ENCODE results near the gene HLA-DPB1. TPM values are rescaled to one million over a fixed set of nuclear protein-coding genes. Genes with fewer than 3 reads are reported as not detected.

The HLA-DPB1 gene
- polyA plus RNA-seq, 2 donors = 8.7 to 39.1 TPM

Other genes with a start within 250 kb of the HLA-DPB1 start
- gene TAP2, start 237.3 kb upstream of the HLA-DPB1 start, polyA plus RNA-seq = 10 to 100 TPM; 19.3 to 40.5 TPM
- 10 to 100 TPM; 63.1 to 66.9 TPM for gene PSMB8, start 231.9 kb upstream of the HLA-DPB1 start, polyA plus RNA-seq
- gene TAP1, start 222.3 kb upstream of the HLA-DPB1 start, polyA plus RNA-seq = 10 to 100 TPM; 29.3 to 34.2 TPM
- gene PSMB9, start 221.8 kb upstream of the HLA-DPB1 start, polyA plus RNA-seq = 10 to 100 TPM; 14.5 to 25.5 TPM
- 1 to 10 TPM; 2.5 to 7.3 TPM for gene HLA-DMB, start 135.0 kb upstream of the HLA-DPB1 start, polyA plus RNA-seq
- 10 to 100 TPM; 11.3 to 14.4 TPM for gene HLA-DMA, start 122.9 kb upstream of the HLA-DPB1 start, polyA plus RNA-seq
- gene BRD2, start 107.4 kb upstream of the HLA-DPB1 start, polyA plus RNA-seq = 10 to 100 TPM; 86.9 to 97.6 TPM
- gene HLA-DOA, start 66.4 kb upstream of the HLA-DPB1 start, polyA plus RNA-seq = 1 to 10 TPM in 1 of 2 donors, under 1 TPM in 1; 0.49 to 1.5 TPM
- 10 to 100 TPM in 1 of 2 donors, 1 to 10 TPM in 1; 7.8 to 27.2 TPM for gene HLA-DPA1, start 2.3 kb upstream of the HLA-DPB1 start, polyA plus RNA-seq
- 1 to 10 TPM in 1 of 2 donors, under 1 TPM in 1; 0.38 to 1.3 TPM for gene COL11A2, start 116.5 kb downstream of the HLA-DPB1 start, polyA plus RNA-seq
- 10 to 100 TPM; 24.4 to 30.0 TPM for gene RXRB, start 124.7 kb downstream of the HLA-DPB1 start, polyA plus RNA-seq
- gene SLC39A7, start 124.9 kb downstream of the HLA-DPB1 start, polyA plus RNA-seq = 10 to 100 TPM; 22.8 to 57.3 TPM
- 10 to 100 TPM; 16.7 to 33.7 TPM for gene HSD17B8, start 128.7 kb downstream of the HLA-DPB1 start, polyA plus RNA-seq
- gene RING1, start 132.5 kb downstream of the HLA-DPB1 start, polyA plus RNA-seq = 10 to 100 TPM; 26.7 to 32.4 TPM
- gene VPS52, start 195.9 kb downstream of the HLA-DPB1 start, polyA plus RNA-seq = 10 to 100 TPM; 44.9 to 48.9 TPM
- 1,000 to 10,000 TPM; 7,154 to 7,464 TPM for gene RPS18, start 196.1 kb downstream of the HLA-DPB1 start, polyA plus RNA-seq
- 10 to 100 TPM; 21.1 to 27.2 TPM for gene B3GALT4, start 201.1 kb downstream of the HLA-DPB1 start, polyA plus RNA-seq
- gene WDR46, start 213.2 kb downstream of the HLA-DPB1 start, polyA plus RNA-seq = 10 to 100 TPM; 38.6 to 44.5 TPM
- 100 to 1,000 TPM; 127 to 293 TPM for gene PFDN6, start 213.6 kb downstream of the HLA-DPB1 start, polyA plus RNA-seq
- 100 to 1,000 TPM in 1 of 2 donors, 10 to 100 TPM in 1; 58.7 to 134 TPM for gene RGL2, start 223.0 kb downstream of the HLA-DPB1 start, polyA plus RNA-seq
- 10 to 100 TPM; 20.1 to 39.8 TPM for gene TAPBP, start 238.1 kb downstream of the HLA-DPB1 start, polyA plus RNA-seq
- 10 to 100 TPM; 10.2 to 11.6 TPM for gene ZBTB22, start 241.8 kb downstream of the HLA-DPB1 start, polyA plus RNA-seq
- 10 to 100 TPM; 27.8 to 28.7 TPM for gene DAXX, start 247.0 kb downstream of the HLA-DPB1 start, polyA plus RNA-seq

All from esophagus (tissue), 2 donors.